GM21526 (cell line): ENCODE results near the gene COL5A1.

ENCODE experiments used
- ATAC-seq: cut with Tn5 transposase; IDR thresholded peaks from one replicate; pipeline ENCODE4 v1.9.1; 2021; ENCODE audit warnings: moderate library complexity; ENCODE audit not compliant: unreplicated experiment, low FRiP score

COL5A1 gene

DNA sequence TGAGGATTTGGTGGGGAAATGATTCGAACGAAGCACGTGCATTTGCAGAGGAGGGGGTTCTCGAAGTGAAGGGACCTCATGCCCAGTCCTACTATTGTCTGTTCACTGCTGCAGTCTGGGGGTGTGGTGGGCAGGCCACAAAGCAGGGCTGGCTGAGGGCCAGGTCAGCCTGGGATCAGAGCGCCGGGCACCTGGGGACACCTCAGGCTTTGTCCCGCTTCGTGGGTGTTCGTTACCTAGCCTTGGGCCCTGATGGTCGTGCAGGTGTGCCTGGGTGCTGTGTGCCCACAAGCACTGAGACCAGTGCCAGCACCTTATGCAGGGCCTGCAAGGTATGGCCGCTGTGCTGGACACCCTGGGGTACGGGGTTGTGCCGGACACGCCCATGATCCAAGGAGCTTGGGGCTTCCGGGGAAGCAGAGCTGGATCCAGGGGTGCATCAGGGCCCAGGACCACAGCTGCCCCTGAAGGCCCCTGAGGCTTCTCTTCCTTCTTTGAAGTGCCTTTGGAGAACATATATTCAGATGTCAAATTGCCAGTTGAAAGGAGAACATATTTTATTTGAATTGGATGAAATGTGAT, 80.6 kb downstream of the COL5A1 start:
- no peak for ATAC-seq

DNA sequence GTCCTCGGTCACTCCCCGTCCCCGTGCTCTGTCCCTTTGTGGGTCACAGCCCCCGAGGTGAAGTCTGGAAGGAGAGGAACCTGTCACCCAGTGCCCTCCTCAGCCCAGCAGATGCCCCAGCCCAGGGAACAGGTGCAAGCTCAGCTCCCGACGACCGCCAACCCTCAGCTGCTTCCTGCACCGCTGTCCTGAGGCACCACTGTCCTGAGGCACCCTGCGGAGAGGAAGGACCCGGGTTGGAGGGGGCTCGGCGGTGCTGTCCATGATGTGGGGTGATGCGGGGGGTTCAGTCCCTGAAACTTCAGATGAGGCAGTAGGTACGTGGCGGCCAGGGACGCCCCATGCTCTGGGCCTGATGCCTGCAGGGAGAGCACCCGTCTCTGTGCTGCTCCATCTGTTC, 81.4 kb downstream of the COL5A1 start:
- no peak for ATAC-seq

DNA sequence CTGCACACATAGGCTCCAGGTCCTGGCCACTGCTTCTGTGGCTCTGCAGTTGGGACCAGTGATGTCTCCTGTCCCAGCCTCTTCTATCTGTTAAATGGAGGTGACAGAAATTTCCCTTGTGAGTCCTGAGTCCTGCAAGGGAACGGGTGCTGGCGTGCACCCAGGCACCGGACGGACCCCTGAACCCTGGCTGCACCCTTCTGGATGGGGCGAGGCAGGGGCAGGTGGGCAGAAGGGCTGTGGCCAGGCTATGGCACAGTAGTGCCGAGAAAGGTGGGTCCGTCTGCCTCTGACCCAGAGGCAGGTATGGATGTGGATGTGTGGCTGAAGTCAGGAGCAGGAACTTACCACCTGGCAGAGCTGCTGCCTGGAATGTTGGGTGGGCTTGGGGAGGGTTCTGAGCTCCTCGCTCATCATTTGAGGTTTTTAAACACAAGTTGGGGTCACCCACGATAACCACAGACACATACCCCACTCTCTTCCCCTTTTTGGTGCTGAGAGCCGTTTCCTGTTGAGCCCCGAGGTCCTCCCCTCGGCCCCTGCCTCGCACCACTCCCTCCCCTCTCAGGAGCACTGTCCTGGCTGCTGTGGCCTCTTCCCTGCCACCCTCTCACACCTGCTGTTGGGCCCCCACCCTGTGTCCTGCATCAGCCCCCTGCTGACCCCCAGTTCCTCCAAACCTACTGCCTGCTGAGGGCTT, 82.0 kb downstream of the COL5A1 start:
- ATAC-seq: no peak

DNA sequence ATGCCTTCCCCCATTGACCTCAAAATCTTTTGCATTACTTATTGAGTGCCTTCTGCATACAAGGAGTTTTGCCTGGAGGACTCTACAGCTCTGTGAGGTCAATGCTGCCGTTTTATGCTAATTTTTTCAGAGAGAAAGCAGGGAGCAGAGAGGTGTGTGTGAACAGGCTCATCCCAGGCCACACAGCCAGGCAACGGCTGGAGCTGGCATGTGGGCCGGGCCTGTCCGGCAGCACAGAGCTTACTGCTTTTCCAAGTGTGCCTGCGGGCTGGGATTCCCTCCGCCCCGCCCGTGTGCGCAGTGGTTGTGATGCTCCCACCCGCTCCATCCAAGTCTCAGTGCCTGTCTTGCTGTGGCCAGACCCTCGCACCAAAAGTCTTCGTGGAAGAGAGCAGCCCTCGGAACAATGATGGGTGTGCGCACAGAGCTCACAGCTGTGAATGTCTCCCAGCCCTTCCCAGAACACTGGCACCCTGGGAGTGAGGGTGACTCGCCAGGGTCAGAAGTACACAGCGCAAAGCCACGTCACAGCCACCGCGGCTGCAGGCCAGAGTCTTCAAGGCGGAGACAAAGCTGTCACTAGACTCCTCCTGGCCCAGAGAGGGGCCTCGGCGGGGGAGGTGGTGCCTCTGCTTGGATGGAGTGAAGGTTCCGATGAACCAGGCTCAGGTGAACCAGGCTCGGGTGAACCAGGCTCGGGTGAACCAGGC, 82.8 kb downstream of the COL5A1 start:
- ATAC-seq: no peak

DNA sequence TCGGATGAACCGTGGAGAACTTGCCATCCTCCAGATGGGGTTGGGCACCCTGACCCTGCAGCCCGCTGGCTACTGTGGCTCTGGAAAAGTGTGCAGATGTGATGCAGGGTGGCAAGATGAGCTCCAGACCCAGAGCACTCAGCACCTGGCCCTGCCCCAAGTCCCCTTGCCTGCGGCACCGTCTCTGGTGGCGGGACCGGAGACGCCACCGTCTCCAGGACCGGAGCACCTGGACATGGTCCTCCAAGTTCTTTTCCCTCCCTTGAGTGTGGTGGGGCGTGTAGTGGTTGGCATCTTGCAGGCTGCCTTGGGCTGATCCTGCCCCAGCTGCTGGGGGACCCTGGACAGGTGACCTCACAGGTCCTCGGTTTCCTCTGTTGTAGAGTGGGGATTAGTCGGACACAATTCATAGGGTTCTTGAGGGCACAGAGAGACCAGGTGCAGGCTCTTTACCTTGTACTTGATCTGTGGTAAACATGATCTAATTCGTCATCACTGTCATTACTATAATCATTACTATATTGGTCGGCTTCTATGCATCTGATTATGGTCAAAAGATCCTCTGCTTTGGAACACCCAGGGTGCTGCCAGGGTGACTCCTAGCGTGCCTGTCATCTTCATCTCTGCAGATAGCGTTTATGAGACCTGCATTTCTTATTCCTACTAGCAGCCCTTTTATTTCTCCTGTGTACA, 83.5 kb downstream of the COL5A1 start:
- no peak for ATAC-seq

DNA sequence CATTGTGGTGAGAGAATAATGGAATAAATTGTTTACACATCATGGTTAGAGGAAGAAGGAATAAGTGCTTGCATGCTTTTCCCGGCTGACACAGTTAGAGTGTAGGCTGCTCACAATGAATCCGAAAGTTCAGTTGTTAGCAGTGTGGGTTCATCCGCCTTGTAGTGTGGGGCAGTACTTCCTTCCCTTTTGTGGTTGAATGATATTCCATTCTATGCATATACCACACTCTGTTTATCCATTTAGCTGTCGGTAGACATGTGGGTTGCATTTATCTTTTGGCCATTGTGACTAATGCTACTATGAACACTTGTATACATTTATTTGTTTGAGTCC, 84.0 kb downstream of the COL5A1 start:
- no peak for ATAC-seq

DNA sequence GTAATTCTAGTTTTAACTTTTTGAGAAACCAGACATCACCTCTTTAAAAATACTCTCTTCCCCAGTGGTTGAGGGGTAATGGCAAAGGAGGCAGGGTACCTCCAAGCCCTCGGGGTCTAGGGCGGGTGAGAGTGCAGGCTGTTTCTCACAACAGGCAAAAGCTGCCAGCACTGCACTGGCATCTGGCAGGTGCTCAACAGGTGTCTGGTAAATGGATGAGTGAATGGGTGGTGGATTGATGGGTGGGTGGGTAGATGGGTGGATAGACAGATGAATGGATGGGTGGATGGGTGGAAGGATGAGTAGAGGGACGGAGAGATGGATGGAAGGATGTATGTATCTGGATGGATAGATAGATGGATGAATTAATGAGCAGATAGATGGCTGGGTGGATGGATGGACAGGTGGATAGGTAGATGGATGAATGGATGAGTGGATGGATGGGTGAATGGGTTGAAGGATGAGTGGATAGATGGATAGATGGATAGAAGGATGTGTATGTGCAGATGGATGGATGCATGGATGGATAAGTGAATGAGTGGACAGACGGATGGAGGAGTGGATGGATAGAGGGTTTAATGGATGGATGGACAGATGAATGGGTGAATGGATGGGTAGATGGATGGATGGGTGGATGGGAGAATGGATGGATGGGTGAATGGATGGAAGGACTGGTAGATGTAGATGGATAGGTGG, 84.6 kb downstream of the COL5A1 start:
- no peak for ATAC-seq

DNA sequence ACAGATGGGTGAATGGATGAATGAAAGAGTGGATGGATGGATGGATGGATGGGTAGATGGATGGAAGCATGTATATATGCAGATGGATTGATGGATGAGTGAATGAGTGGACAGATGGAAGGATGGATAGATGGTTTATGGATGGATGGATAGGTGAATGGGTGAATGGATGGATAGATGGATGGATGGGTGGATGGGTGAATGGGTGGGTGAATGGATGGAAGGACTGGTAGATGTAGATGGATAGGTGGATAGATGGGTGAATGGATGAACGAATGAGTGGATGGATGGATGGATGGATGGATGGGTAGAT, 85.1 kb downstream of the COL5A1 start:
- no peak for ATAC-seq

DNA sequence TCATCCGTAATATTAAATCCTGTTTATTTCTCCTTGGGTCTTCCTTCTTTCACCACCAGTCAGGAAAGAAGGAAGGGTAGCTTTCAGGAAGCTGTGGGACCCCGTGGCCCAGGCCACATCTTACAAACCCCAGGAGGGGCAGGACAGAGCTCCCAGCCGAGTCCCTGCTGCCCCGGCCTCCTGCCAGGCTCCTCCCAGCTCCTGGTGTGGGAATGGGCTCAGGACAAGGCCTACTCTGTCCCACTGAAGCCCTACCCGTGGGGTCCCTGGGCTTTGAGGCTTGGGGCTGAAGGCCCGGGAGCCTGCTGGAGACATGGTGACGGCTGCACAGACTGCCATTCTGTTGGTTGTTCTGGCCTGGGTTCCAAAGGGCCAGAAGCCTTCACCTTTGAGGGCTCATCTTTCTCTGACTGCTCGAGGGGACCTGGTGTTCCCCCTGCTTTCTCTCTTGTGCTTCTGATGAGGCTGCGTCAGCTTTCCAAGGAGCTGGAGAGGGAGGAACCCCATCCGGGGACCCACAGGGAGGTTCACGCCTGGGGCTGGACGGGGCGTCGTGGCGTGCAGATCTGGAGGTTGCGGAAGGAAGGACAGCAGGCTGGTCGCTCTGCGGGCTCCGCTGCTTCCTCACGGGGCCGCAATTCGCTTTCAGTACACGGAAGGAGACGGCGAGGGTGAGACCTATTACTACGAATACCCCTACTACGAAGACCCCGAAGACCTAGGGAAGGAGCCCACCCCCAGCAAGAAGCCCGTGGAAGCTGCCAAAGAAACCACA, 86.6 kb downstream of the COL5A1 start:
- no peak for ATAC-seq

DNA sequence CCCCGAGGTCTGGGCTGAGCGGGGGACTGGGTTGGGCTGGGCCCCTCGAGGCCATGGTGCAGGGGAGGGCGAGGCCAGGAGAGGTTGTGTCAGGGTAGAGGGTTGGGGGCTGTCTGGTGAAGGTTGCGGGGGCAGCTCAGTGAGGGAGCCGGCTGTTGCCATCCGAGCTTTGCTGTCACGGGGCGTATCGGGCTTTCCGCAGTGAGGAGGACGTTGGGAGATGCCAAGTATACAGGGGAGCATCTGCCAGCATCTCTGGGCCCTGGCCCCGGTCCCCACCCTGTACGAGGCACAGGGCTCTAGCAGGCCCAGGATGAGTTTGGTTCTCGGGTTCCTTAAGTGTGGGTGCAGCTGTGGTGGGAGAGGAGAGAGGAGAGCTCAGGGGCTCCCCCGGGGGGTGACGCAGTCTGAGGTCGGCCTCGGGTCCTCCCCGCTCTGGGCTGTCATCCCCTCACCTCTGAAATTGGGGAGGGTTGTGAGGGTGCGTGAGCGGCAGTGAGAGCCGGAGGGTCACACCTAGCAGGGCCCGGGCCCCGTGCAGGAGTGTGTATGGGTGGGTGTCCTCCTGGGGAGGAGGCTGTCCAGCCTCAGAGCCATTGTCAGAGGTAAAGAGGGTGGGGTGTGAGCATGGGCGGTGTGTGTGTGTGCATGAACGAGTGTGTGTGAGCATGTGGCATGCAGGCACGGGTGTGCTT, 87.3 kb downstream of the COL5A1 start:
- no peak for ATAC-seq

DNA sequence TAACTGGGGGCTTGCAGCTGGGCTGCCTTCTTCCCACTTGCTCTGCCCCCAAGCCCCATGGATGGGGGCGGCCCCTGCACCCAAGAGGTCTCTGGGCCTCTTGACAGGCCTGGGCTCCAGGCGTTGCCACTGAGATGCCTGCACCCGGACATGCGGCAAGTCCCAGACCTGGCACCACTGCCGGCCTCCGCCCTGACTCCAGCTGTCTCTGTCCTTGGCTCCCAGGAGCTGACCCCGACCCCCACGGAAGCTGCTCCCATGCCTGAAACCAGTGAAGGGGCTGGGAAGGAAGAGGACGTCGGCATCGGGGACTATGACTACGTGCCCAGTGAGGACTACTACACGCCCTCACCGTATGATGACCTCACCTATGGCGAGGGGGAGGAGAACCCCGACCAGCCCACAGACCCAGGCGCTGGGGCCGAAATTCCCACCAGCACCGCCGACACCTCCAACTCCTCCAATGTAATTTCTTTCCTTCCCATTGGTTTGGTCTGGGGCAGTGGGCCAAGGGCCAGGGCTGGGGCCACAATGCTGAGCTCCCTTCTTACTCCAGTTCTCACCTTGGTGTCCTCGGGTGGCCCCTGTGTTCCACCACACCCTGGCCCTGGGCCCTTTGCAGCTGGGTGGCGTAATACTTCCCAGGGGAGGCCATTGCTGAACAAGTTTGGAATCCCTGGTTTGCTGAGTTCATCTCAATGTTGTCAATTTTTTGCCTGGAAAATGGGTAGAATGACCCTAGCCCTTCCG, 88.6 kb downstream of the COL5A1 start:
- ATAC-seq: no peak

DNA sequence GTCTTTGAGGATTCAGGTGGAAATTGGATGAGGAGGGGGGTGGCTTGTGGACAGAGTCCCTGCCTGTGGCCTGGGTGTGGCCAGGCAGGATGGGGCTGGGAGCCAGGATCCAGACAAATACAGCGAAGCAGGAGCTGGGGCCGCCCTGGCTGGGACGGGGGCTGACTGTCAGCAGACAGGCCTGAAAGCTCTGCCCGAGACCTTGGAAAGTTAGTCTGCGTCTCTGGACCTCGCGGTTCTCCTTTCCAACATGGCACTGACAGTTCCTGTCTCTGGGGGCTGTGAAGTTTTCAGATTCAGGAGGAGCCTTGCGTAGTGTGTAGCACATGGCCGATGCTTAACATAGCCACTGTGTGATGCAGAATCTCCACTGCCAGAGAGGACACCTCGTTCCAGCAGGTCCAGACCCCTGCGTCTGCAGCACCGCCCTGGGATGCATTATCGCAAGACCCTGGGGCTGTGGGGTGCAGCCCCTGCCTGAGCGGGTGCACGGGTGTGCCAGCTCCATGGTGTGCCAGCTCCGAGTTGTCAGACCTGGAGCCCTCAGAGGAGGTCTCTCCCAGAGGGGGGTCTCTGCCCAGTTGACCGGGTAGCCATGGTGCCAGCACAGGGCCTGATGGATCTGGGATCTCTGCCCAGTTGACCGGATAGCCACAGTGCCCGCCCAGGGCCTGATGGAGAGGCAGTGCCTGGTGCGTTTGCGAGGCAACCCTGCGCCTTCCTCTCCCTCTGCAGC, 89.3 kb downstream of the COL5A1 start:
- no peak for ATAC-seq

DNA sequence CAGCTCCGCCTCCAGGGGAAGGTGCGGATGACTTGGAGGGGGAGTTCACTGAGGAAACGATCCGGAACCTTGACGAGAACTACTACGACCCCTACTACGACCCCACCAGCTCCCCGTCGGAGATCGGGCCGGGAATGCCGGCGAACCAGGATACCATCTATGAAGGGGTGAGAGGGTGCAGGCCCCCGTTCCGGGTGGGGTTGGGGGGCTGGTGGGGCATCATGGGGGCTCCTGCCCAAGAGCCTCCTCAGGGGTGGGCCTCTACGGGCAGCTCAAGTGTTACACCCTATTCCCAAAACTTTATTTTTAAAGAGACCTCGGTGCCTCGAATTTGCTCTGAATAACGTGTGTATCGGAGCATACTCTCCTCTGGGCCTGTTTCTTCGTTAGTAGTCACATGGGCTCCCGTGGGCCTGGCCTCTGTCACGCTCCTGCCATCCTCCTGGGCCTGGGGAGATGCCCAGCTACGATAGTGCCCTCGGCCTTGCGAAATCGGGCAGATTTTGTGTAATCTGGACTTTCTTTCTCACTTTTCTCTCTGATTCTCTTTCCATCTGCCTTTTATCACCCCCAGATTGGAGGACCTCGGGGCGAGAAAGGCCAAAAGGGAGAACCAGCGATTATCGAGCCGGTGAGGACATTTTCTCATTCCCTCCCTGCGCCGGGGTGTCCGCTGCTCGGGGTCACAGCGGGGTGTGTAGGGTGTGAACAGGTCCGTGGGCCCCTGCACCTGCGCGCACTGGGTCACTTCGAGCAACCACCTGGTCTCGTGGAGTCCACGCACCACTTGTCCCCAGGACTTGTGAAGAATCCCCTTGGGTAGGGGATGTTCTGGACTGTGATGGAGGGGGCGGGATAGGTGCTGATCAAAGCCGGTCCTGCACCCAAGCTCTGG, 90.1 kb downstream of the COL5A1 start:
- no peak for ATAC-seq

DNA sequence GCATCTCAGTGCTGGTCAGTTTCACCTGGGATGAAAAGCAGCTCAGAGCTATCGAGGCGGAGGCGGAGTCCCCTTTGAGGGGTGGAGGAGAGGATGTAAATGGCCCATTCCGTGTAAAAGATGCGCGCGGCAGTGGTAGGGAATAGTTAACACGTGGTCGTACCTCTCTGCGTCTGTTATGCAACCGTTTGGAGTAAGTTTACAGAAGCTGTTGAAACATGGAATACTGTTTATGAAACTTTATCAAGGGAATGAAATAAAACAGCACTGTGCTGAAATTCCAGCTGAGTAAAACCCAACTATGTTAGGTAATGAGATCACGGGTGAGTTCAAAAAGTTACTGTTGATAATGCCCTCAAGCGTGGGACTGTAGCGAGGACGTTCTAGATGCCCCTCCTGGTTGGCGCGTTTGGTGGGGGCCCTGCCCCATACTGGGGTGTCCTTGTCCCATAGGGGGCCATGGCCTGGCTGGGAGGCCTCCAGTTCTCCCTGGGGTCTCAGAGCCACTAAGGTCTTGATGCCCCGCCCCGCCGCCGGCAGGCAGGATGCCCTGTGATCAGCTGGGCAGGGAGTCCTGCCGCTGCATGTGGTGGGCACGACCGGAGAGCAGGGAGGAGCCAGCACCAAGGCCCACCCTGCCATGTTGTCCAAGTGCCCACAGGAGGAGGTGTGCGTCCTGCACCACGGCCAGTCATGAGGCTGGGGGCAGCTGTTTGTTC, 90.9 kb downstream of the COL5A1 start:
- no peak for ATAC-seq

DNA sequence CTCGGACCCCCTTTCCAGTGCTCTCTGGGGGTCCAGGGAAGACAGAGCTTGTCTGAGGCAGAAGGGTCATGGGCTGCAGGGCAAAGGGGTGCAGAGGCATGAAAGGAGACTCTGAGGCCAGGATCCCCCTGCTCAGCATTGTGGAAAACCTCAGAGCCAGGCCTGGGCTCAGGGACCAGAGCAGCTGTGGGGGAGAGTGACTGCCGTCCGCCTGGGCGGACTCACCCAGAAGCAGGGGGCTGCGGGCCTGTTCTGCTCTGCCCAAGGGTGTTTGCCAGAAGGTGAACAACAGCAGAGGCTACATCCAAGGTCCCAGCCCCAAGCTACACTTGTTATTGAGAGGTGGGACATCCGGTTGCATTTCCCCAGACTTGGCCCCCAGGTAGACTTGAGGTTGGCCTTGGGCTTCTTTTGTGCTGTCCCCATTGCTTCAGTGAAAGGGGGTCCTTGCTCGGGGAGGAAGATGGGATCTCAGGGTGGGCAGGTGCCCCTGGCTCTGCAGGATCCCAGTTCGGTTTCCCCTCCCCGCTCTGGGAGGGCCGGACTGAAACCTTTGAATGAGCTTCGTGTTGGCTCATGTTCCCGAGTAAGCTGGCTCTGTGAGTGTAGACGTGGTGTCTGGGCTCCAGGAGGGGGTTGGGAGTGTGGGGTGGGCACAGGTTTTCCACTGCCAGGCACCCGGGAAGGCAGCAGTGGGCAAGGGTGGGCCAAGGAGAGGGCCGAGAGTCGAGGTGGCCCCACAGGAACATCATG, 92.1 kb downstream of the COL5A1 start:
- ATAC-seq: no peak

DNA sequence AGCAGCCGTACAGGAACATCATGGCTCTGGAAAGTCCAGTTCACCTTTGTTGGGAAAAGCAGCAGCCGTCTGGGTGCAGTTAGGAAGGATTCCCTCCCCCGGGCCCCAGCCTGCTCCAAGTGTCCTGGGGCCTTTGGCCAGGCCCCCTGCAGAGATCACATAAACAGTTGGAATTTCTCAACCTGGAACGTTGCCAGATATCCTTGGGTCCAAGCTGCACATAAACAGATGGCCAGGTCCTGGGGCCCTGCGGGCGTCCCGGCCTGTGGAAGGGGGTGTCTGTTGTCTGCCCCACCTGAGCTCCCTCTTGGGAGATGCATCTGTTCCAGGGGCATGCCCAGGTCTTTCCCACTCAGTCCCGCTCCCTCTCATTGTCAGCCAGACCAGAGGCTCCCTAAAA, 92.7 kb downstream of the COL5A1 start:
- no peak for ATAC-seq
